Muscle layer of colon (tissue), 2 donors: ENCODE results near the gene MAP1LC3C.
A peak's percentile ranks its signal among the peaks of the same experiment; 100 is the strongest.

Source experiments
- H3K27ac ChIP-seq: one replicate; pipeline ENCODE4 v1.7.0; 2013; ENCODE audit warnings: low read depth, mild to moderate bottlenecking, low read length, moderate library complexity
- H3K27me3 ChIP-seq, 2 donors: one replicate each; pipeline ENCODE4 v1.7.0; 2013; ENCODE audit warnings: low read length in 2 of 2, mild to moderate bottlenecking in 2 of 2; ENCODE audit not compliant: insufficient read depth in 2 of 2, control insufficient read depth in 1 of 2
- H3K36me3 ChIP-seq: one replicate; pipeline ENCODE4 v1.7.0; 2013; ENCODE audit warnings: mild to moderate bottlenecking, low read length; ENCODE audit not compliant: insufficient read depth
- H3K4me1 ChIP-seq: one replicate; pipeline ENCODE4 v1.7.0; 2013; ENCODE audit warnings: mild to moderate bottlenecking, low read length; ENCODE audit not compliant: insufficient read depth
- H3K4me3 ChIP-seq, 2 donors: one replicate each; pipeline ENCODE4 v1.7.0; 2013; ENCODE audit warnings: low read length in 2 of 2, low read depth in 1 of 2, mild to moderate bottlenecking in 1 of 2, moderate library complexity in 1 of 2
- H3K9ac ChIP-seq: one replicate; pipeline ENCODE4 v1.7.0; 2013; ENCODE audit warnings: low read length
- H3K9me3 ChIP-seq: one replicate; pipeline ENCODE4 v1.7.0; 2013; ENCODE audit warnings: mild to moderate bottlenecking, low read length
- donor health status: abdominal sarcoma.
- donor health status: Adenocarcinoma of cecum.

Gene MAP1LC3C

GRCh38 chr1:241999026-241999425, at the start of gene MAP1LC3C:
Gene MAP1LC3C (minus strand): TSS chr1:241999098. CDS start chr1:241999008, 90 bp downstream.
- H3K4me1 ChIP-seq: no peaks in the 10 kb centered on the region
- no peak within 1 kb of the TSS for H3K9ac ChIP-seq
- H3K4me3 ChIP-seq: peak within 1 kb of the TSS in 1 of 2 donors; percentile 43
- no peak within 1 kb of the TSS for H3K27ac ChIP-seq
- no peaks in the 10 kb centered on the region for H3K27me3 ChIP-seq
- H3K9me3 ChIP-seq: no peaks in the 10 kb centered on the region
- no peaks in the 10 kb centered on the region for H3K36me3 ChIP-seq

- H3K9me3 ChIP-seq: no peaks in the 10 kb centered on the region
- no peaks in the 10 kb centered on the region for H3K36me3 ChIP-seq
- H3K27me3 ChIP-seq: no peaks in the 10 kb centered on the region
- H3K4me1 ChIP-seq: no peaks in the 10 kb centered on the region
- no peak overlapping the region for H3K27ac ChIP-seq
- no peak overlapping the region for H3K9ac ChIP-seq
- no peak overlapping the region for H3K4me3 ChIP-seq
Observed at GRCh38 chr1:242043165-242043564, 44.3 kb upstream of the MAP1LC3C start.

- Histone ChIP-seq H3K9ac (no peak overlapping the region), H3K27me3 (no peaks in the 10 kb centered on the region), H3K4me3 (no peak overlapping the region), H3K9me3 (no peaks in the 10 kb centered on the region), H3K27ac (no peak overlapping the region), H3K36me3 (no peaks in the 10 kb centered on the region), H3K4me1 (no peaks in the 10 kb centered on the region)
Observed at GRCh38 chr1:242034392-242034791, 35.5 kb upstream of the MAP1LC3C start.

GRCh38 chr1:242033447-242033846, 34.5 kb upstream of the MAP1LC3C start:
- Histone ChIP-seq H3K36me3 (no peaks in the 10 kb centered on the region), H3K4me1 (no peaks in the 10 kb centered on the region), H3K27me3 (no peaks in the 10 kb centered on the region), H3K4me3 (no peak overlapping the region), H3K27ac (no peak overlapping the region), H3K9ac (no peak overlapping the region), H3K9me3 (no peaks in the 10 kb centered on the region)

GRCh38 chr1:242030071-242030470, 31.2 kb upstream of the MAP1LC3C start:
- no peak overlapping the region for H3K9ac ChIP-seq
- no peaks in the 10 kb centered on the region for H3K4me1 ChIP-seq
- H3K4me3 ChIP-seq: no peak overlapping the region
- H3K36me3 ChIP-seq: no peaks in the 10 kb centered on the region
- H3K27ac ChIP-seq: no peak overlapping the region
- no peaks in the 10 kb centered on the region for H3K9me3 ChIP-seq
- H3K27me3 ChIP-seq: no peaks in the 10 kb centered on the region

GRCh38 chr1:242025681-242026080, 26.8 kb upstream of the MAP1LC3C start:
- no peaks in the 10 kb centered on the region for H3K27me3 ChIP-seq
- no peak overlapping the region for H3K4me3 ChIP-seq
- H3K27ac ChIP-seq: no peak overlapping the region
- H3K4me1 ChIP-seq: no peaks in the 10 kb centered on the region
- no peaks in the 10 kb centered on the region for H3K36me3 ChIP-seq
- no peaks in the 10 kb centered on the region for H3K9me3 ChIP-seq
- no peak overlapping the region for H3K9ac ChIP-seq

- no peak overlapping the region for H3K27ac ChIP-seq
- no peak overlapping the region for H3K9ac ChIP-seq
- H3K9me3 ChIP-seq: no peaks in the 10 kb centered on the region
- no peaks in the 10 kb centered on the region for H3K27me3 ChIP-seq
- no peak overlapping the region for H3K4me3 ChIP-seq
- H3K4me1 ChIP-seq: no peaks in the 10 kb centered on the region
- H3K36me3 ChIP-seq: no peaks in the 10 kb centered on the region
Observed at GRCh38 chr1:242023805-242024204, 24.9 kb upstream of the MAP1LC3C start.

- Histone ChIP-seq H3K27me3 (no peaks in the 10 kb centered on the region), H3K9me3 (no peaks in the 10 kb centered on the region), H3K9ac (no peak overlapping the region), H3K36me3 (no peaks in the 10 kb centered on the region), H3K4me1 (no peaks in the 10 kb centered on the region), H3K27ac (no peak overlapping the region), H3K4me3 (no peak overlapping the region)
Observed at GRCh38 chr1:242019018-242019417, 20.1 kb upstream of the MAP1LC3C start.

- no peak overlapping the region for H3K9ac ChIP-seq
- H3K36me3 ChIP-seq: no peaks in the 10 kb centered on the region
- H3K4me3 ChIP-seq: no peak overlapping the region
- no peak overlapping the region for H3K27ac ChIP-seq
- H3K4me1 ChIP-seq: no peaks in the 10 kb centered on the region
- no peaks in the 10 kb centered on the region for H3K9me3 ChIP-seq
- H3K27me3 ChIP-seq: no peaks in the 10 kb centered on the region
Observed at GRCh38 chr1:242017580-242018233, 18.8 kb upstream of the MAP1LC3C start.

GRCh38 chr1:242016479-242016878, 17.6 kb upstream of the MAP1LC3C start:
- Histone ChIP-seq H3K4me3 (no peak overlapping the region), H3K27me3 (no peaks in the 10 kb centered on the region), H3K4me1 (peaks cover 3% of the 10 kb centered on the region), H3K9me3 (no peaks in the 10 kb centered on the region), H3K9ac (no peak overlapping the region), H3K36me3 (no peaks in the 10 kb centered on the region), H3K27ac (no peak overlapping the region)

- no peak overlapping the region for H3K9ac ChIP-seq
- no peaks in the 10 kb centered on the region for H3K9me3 ChIP-seq
- H3K27ac ChIP-seq: no peak overlapping the region
- peaks cover 3% of the 10 kb centered on the region for H3K4me1 ChIP-seq
- no peaks in the 10 kb centered on the region for H3K36me3 ChIP-seq
- no peaks in the 10 kb centered on the region for H3K27me3 ChIP-seq
- H3K4me3 ChIP-seq: no peak overlapping the region
Observed at GRCh38 chr1:242011894-242012660, 13.2 kb upstream of the MAP1LC3C start.
